ENCODE data around the gene KLHL30.

KLHL30 gene

DNA sequence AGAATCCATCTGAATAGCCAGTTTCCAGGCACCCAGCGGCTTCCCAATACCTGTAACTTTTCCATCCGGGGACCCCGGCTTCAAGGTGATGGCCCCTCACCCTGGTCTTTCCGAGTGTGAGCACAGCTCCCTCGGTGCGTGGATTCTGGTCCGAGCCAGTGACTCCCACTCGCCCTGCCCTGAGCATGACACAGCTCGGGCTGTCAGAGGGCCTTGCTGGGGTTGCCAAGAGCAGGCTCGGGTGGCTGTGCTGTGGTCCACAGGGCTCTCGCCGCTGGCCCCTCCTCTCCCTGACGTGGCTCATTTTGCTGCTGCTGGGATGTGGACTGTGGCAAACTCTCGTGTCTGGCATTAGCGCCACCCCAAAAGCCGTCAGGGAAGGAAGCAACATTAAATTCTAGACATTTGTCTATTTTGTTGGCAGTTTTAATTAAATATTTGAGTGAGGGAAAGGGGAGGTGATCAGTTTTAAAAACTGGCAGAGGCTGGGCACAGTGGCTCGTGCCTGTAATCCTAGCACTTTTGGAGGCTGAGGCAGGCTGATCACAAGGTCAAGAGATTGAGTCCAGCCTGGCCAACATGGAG lies 43.9 kb upstream of the KLHL30 start:
- no peak for DNase-seq (ENCODE audit: low read depth)
- in situ Hi-C loops (cut with HindIII; ENCODE audit: low sequenced_read_pairs), result no loop called here
- TF ChIP-seq CTCF (IDR thresholded peaks at IDR 0.05; ENCODE audit: low read depth, low read length, missing control alignments), result no peak
- H3K4me3 ChIP-seq (ENCODE audit: low read depth, low read length), result no peak overlapping the region

DNA sequence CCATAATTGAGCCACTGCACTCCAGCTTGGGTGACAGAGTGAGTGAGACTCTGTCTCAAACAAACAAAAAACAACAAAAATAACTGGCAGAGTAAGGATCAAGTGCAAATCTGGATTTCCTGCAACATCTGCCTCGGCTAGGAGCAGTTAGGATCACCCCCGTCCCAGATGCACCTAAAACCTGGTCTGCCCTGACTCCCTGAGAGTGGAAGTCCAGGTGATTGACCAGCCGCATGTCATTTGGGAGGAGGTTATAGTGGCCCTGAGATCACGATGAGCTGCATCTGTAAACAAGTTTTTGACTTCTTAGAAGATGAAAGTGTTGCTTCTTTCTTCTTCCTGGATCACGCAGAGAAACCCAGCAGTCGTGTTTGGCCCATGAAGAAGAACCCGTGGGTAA lies 43.3 kb upstream of the KLHL30 start:
- H3K4me3 ChIP-seq (ENCODE audit: low read depth, low read length), result no peak overlapping the region
- in situ Hi-C loops (cut with HindIII; ENCODE audit: low sequenced_read_pairs), result no loop called here
- no peak for DNase-seq (ENCODE audit: low read depth)
- TF ChIP-seq CTCF (IDR thresholded peaks at IDR 0.05; ENCODE audit: low read depth, low read length, missing control alignments), result no peak

GRCh38 chr2:238096311-238097011 lies 42.0 kb upstream of the KLHL30 start:
- H3K4me3 ChIP-seq (ENCODE audit: low read depth, low read length), result no peak overlapping the region
- in situ Hi-C loops (cut with HindIII; ENCODE audit: low sequenced_read_pairs), result no loop called here
- DNase-seq (ENCODE audit: low read depth), result peak; percentile 6
- TF ChIP-seq CTCF (IDR thresholded peaks at IDR 0.05; ENCODE audit: low read depth, low read length, missing control alignments), result no peak

DNA sequence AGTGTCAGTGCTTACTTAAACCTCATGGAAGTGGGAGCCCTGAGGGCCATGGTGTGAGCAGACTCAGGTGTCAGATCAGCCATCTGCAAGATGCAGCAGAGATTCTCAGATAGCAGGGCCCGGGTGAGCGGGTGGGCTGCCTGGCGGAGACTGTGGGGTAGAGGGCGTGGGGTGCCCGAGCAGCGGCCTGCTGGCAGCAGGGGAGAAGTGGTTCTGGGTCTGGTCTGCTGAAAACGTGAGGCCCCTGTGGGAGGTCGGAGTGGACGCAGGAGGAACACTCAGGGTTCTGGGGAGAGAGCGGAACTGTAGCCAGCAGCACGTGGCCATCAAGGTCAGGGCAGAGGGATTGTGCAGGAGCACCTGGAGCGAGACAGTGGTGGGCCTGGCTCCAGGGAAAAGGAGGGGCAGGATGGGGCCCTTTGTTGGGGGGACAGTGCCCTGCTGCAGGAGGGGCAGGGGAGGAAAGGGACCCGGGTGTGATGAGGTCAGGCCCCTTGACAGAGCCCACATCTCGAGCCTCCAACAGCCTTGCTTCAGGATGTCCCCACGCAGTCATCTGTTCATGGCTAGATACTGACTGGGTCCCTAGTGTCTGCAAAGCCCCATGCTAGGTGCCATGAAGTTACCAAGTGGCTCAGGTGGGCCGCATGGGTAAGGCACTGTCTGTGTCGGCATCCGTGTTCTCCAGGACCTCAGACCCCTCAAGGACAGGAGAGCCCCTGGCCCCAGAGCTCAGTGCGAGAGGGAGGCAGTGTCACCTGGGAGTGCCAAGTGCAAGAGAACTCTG lies 41.1 kb upstream of the KLHL30 start:
- in situ Hi-C loops (cut with HindIII; ENCODE audit: low sequenced_read_pairs), result no loop called here
- no peak for DNase-seq (ENCODE audit: low read depth)
- no peak for TF ChIP-seq CTCF (IDR thresholded peaks at IDR 0.05; ENCODE audit: low read depth, low read length, missing control alignments)
- no peak overlapping the region for H3K4me3 ChIP-seq (ENCODE audit: low read depth, low read length)

DNA sequence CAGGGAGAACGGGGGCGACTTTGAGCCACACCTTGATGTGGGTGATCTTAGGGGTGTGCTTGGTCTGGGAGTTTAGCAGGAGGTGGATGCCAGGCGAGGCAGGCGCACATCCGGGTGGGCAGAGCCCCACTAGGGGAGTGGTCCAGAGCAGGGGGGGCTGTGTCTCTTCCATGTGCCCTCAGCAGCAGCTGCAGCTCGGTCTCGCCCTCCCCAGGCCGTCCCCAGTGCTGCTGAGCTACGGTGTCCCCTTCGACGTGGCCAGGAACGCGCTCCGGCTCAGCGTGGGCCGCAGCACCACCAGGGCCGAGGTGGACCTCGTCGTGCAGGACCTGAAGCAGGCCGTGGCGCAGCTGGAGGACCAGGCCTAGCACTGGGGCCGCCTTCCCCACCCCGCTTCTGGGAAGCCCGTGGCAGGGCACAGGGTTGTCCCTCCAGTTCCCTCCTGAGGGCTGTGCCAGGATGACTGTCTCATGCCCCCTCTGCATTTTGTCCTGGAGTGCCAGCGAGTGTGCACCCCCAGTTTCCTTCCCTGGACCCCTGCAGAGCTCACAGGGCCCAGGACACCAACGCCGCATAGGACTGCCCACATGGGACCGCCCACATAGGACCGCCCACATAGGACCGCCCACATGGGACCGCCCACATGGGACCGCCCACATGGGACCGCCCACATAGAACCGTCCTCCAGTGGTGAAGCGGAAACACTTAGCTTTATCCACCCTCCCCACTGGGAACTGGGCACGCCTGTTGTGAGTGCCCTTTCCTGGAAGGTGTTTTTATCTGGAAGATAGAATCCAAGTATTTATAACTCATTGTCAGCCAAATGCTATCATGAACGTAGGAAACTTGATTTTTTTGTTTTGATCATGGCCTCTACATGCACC lies 40.2 kb upstream of the KLHL30 start:
- no peak overlapping the region for H3K4me3 ChIP-seq (ENCODE audit: low read depth, low read length)
- no peak for TF ChIP-seq CTCF (IDR thresholded peaks at IDR 0.05; ENCODE audit: low read depth, low read length, missing control alignments)
- in situ Hi-C loops (cut with HindIII; ENCODE audit: low sequenced_read_pairs), result no loop called here
- peak; percentile 36 for DNase-seq (ENCODE audit: low read depth)

All from astrocyte of the cerebellum (primary cell).